ENCODE measurements around the gene CCBE1. TPM values are rescaled to one million over a fixed set of nuclear protein-coding genes. Genes with fewer than 3 reads are reported as not detected.

Gene CCBE1
- total RNA-seq, 4 donors from 2014 or later, result 2.2 to 7.7 (median 4.1) TPM

Other genes starting within 250 kb of the CCBE1 start
- 1 to 10 TPM in 3 of 4 donors, not detected in 1; 1.2 to 2.7 (median 1.3) TPM for gene PMAIP1, start 202.6 kb upstream of the CCBE1 start, total RNA-seq